GM21381 (cell line): Measurements from ENCODE around the gene TRIM7.

Experiments
- ATAC-seq: cut with Tn5 transposase; IDR thresholded peaks from one replicate; pipeline ENCODE4 v1.9.1; 2021; ENCODE audit warnings: mild to moderate bottlenecking, moderate library complexity; ENCODE audit not compliant: unreplicated experiment

TRIM7 gene

DNA sequence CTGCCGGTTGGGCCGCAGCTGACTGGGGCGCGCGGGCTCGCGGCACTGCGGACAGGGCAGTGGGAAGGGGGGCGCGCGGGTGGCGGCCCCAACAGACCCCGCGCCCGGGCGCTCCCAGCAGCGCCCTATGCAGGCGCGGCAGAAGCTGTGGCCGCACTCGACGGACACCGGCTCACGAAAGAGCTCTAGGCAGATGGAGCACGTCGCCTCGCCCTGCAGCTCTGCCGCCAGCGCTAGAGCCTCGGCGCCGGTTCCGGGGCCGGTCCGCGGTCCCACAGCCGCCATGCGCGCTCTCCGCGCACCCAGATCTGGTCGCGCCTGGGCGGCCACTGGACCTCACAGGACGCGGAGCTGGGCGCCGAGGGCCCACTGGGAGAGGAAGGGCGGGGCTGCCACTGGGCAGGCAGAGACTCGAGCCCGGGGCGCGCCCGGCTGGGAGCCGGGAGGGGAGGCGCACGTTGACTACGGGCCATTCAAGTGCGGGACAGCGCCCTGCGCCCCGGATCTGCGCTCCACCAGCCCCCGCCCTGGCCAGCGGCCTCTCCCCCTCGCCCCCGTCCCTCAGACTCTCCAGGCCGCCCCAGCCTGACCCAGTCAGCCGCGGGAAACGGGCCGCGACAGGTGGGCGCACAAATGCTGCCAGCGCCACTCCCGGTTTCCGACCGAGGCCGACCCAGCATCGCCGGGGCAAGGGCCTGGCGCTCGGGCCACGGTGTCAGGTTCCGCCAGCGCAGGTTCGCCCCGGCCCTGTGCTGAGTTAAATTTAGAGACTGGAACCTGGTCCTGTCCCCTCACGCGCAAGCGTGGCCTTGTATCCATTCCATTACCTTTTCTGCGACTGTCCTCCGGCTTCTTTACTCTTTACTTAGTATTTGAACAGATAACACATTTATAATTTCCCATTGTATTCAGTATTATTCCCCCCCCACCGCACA is at the start of gene TRIM7:
Gene TRIM7 (minus strand): TSS at position 371 of the 935 bp plus-strand sequence. CDS start 86 bp downstream, at position 285.
- ATAC-seq = no peak

- no peak for ATAC-seq
Observed at GRCh38 chr5:181248277-181248676, 43.3 kb upstream of the TRIM7 start.

- ATAC-seq = peak; percentile 40
Observed at GRCh38 chr5:181246276-181247049, 41.5 kb upstream of the TRIM7 start.

- peak; percentile 0 for ATAC-seq
Observed at GRCh38 chr5:181245427-181246275, 40.7 kb upstream of the TRIM7 start.

DNA sequence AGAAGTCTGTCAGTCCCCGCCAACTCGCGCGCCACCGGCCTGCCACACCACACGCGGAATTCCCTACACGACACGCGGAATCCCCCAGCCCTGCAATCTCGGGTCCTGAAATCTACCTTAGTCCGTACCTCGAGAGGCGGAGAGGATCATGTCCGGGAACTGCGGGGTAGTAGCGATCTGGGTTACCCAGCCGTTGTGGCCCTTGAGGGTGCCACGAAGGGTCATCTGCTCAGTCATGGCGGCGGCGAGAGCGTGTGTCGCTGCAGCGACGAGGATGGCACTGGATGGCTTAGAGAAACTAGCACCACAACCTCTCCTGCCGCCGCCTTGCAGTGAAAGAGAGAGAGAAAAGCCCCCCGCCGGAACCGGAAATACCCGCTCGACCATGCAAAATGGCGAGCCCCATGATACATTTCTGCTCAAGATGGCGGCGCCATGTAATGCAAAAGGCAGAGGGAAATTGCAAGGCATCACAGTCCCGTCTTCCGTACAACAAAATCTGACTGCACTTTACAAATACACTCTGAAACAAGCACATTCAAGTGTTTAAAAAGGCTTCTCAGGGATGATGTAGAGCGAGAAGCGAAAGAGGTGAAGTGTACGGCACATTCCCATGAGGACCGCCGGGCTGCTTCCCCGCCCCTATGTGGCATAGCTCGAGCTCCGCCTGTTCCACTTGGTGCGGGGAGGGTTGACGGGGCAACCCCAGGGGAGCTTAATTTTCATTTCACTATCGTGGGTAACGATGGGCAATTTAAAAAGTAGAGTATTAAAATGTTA is 38.8 kb upstream of the TRIM7 start, which contains the start of gene RACK1:
Gene RACK1 (minus strand): TSS at position 343 of the 780 bp plus-strand sequence. CDS start 106 bp downstream, at position 237.
- peak; percentile 67 for ATAC-seq

DNA sequence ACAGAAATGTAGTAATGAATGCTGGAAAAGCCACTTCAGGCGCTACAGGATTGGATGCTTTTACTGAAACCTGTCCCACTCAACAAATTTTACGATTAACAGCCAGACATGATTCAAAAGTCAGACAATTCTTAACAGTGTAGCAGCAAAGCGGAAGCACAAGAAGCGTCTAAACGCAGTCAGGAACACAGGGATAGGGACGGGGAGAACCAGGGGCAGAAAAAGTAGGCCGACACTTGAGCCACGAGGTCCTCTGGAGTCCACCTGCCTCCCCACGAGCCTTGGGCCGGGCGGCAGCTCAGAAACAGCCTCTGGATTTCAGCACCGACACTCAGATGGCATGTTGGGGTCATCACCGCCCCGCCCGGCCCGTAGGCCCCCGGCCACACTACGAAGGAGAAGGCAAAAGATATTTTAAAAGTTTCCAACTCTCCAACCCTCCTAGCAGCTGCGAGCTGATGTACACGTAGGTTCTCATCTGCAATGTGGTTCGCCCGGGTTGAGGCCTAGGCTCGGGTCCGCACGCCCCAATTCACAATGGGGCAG is 38.1 kb upstream of the TRIM7 start:
- peak; percentile 1 for ATAC-seq

- ATAC-seq = no peak
Observed at GRCh38 chr5:181242031-181242451, 37.0 kb upstream of the TRIM7 start.

DNA sequence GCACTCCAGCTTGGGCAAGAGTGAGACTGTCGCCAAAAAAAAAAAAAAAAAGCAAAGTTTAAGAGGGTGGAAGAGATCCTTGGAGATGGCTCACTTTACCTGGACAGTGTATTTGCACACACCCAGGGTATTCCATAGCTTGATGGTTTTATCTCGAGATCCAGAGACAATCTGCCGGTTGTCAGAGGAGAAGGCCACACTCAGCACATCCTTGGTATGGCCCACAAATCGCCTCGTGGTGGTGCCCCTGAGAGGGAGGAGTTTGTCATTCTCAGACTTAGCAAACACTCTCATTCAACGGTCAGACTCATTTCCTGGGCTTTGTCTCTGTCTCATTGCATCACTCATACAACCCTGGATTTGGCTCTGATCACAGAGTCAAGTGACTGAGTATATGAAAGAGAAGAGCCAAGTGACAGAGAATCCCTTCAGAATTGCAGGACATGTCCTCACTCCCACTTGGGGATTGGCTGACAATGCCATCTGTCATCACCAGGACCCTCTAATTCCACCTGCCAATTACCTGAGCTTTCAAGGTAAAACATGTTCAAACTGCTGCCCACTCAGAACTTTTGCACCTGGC is 36.5 kb upstream of the TRIM7 start:
- no peak for ATAC-seq

DNA sequence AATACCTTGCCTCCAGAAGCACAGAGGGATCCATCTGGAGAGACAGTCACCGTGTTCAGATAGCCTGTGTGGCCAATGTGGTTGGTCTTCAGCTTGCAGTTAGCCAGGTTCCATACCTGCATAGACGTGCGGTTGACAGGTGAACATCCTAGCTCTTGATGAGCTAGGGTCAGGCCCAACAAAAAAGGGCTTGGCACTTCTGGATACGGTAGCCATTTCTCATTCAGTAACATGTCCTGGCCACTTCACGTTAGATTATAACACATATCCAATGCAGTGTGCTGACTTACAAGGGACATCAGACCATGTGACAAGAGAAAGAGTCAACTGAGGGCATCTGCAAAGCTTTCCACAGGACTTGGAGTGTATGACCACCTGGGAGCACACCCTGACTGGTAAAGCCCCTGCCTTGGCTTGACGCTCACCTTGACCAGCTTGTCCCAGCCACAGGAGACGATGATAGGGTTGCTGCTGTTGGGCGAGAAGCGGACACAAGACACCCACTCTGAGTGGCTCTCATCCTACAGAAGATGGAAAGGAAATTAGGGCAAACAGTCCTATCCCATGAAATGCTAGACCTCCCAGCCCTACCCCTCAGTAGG is 34.2 kb upstream of the TRIM7 start:
- no peak for ATAC-seq

DNA sequence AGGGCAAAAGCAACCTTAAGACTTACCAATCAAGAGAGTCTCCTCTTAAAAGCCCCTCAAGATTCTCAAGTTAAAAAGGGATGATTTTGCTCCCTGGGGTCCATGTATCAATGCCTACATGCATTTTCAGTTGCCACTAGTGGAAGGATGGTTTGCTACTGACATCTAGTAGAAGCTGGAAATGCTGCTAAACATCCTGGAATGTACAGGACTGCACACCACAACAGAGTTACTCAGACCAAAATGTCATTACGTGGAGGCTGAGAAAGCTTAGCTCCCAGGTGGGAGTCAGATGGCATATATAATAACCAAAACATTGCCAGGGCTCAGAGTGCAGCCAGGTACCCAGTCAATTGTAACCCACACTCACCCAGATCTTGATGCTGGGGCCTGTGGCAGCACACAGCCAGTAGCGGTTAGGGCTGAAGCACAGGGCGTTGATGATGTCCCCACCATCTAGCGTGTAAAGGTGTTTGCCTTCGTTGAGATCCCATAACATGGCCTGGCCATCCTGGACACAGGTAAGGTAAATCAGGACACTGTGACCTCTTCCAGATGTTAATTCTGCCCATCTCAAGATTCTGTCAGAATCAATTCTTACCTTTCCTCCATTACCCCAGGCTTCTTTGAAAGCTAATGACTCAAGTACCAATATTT is 32.9 kb upstream of the TRIM7 start:
- no peak for ATAC-seq

GRCh38 chr5:181236954-181237641 is 32.1 kb upstream of the TRIM7 start:
- no peak for ATAC-seq

DNA sequence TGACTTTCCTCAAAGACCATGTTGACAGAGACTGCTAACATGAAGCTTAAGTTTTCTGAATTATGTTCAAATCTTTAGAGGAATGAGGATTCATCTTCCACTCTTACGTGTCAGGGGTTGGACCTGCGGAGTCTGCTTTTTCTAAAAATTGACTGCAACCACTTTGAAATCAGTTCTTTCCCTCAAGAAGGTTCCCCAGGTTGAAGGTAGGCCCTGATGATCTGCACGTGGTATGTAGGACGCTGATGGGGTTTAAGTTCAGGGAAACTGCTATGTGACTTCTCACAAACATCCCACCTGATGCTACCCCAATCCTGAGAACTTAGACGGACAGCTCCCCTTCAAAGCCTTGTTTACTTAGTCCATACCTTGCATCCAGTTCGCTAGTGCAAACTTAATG is 31.5 kb upstream of the TRIM7 start:
- ATAC-seq = no peak

DNA sequence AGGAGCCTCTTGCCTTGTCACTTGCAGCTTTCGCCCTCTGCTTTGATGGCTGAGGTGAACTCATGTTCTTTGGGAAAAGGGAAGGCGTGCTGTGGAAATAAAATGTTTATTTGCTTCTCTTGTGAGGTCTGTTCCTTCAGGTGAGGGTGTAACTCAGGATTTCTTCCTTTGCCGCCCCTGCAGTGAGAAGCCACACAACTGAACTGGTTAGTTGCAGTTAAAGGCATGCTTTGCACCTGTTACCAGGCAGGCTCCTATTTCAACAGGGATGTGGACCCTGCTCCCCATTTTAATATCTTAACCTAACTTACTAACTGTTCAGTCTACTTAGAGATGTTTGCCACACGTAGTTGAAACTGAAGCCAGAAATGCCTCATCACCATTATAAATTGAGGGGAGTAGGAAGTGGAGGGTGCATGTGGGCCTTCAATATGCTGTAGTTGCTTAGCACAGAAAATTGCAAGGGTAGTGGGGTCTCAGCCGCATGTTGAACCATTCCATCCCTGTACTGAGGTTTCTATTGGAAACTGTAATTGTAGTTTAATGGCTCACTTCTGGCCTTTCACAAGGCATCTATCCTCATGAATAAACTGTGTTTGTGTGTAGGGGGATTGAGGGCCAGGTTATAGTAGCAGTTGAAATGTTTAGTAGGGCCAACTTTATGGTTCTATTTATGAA is 30.8 kb upstream of the TRIM7 start:
- ATAC-seq = no peak

DNA sequence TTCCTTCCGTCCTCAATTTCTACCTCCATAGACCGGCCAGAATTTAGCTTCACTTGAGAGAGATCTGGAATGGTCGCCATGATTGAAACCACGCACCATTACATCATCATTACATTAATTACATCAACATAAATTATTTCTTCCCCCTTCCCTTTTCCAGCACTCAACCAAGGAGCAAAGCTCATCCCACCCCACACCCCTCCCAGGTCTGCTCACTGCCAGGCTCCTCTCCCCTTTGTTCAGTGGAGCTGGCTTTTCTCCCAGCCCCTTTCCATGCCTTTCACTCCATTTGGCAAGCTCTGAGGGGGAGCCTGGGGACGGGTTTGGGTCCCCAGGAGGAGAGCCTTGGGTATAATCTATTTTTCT is 30.3 kb upstream of the TRIM7 start:
- ATAC-seq = no peak

DNA sequence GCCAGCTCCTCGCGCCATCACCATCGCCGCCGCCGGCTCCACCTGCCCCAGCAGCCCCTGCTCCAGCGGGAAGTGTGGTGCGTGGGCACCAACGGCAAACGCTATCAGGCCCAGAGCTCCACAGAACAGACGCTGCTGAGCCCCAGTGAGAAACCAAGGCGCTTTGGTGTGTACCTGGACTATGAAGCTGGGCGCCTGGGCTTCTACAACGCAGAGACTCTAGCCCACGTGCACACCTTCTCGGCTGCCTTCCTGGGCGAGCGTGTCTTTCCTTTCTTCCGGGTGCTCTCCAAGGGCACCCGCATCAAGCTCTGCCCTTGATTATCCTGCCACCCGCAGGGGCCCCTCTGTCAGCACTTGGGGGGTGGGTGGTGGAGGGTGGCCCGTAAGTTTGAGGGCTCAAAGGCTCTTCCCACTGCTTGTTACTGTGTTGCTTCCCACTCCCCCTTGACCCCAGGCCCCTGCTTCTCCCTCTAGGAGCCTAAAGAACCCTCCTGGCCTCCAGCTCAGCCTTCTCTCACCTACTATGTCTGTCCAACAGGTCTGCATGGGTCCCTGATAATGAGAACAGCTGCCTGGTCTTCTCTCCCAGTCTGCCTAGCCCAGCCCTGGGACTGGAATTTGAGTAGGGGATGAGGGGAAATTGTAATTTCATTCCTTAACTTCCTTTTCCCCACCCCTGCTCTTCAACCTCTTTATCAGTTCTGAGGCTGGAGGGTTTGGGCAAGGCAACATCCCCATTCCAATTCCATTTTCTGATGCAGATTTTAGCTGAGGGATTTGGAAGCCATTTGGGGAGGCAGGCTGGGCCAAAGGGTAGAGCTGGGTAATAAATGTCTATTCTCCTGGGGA is 29.7 kb upstream of the TRIM7 start:
- no peak for ATAC-seq

GRCh38 chr5:181233801-181234454 is 28.9 kb upstream of the TRIM7 start:
- no peak for ATAC-seq
